ENCODE measurements around the gene TERT. TPM values are rescaled to one million over a fixed set of nuclear protein-coding genes. Genes with fewer than 3 reads are reported as not detected.
A peak's percentile ranks its signal among the peaks of the same experiment; 100 is the strongest.

TERT gene
- total and polyA plus RNA-seq, 2 of the 13 experiments (the other 11 are each of a cell fraction or from before 2014, with no cell fraction given): 4.3 to 5.9 TPM

DNA sequence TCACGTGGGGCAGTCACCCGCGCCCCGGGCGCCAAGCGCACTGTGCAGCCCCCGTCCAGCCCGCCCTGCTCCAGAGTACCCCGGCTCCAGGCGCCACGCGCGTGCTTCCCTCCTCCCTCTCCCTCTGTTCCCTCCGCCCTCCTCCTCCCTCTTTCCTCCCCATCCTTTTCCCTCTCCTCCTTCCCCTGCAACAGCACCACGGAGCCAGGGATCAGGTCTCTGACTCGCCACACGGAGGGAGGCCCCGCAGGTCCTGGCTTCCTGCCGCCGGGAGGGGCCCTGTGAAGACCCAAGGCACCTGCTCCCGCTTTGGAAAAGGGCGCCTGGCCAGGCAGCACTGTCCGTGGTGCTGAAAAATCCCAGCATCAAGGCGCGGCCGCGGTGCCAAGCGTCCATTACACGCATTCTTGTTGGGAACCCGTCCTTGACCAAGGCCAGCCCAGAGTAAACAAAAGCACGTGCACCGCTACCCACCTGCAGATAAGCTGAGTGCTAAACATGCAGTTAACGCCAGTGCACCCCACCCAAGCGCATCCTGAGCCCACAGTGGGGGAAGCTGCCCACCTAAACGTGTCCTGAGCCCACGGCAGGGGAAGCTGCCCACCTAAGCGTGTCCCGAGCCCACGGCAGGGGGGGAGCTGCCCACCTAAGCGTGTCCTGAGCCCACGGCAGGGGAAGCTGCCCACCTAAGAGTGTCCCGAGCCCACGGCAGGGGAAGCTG is 48.0 kb downstream of the TERT start (continued):
- TF ChIP-seq, protein P1, sequence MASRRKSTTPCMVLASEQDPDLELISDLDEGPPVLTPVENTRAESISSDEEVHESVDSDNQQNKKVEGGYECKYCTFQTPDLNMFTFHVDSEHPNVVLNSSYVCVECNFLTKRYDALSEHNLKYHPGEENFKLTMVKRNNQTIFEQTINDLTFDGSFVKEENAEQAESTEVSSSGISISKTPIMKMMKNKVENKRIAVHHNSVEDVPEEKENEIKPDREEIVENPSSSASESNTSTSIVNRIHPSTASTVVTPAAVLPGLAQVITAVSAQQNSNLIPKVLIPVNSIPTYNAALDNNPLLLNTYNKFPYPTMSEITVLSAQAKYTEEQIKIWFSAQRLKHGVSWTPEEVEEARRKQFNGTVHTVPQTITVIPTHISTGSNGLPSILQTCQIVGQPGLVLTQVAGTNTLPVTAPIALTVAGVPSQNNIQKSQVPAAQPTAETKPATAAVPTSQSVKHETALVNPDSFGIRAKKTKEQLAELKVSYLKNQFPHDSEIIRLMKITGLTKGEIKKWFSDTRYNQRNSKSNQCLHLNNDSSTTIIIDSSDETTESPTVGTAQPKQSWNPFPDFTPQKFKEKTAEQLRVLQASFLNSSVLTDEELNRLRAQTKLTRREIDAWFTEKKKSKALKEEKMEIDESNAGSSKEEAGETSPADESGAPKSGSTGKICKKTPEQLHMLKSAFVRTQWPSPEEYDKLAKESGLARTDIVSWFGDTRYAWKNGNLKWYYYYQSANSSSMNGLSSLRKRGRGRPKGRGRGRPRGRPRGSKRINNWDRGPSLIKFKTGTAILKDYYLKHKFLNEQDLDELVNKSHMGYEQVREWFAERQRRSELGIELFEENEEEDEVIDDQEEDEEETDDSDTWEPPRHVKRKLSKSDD (CRISPR knock-in tag; IDR thresholded peaks at IDR 0.05; ENCODE audit: low read depth): 0 out of 2 replicates have a peak, but pooled peaks have one; percentile 67
- TF ChIP-seq NKX3-1 (CRISPR knock-in tag; IDR thresholded peaks at IDR 0.05): peak; percentile 91; the same call in 1 of the 2 replicates
- TF ChIP-seq ZNF510 (CRISPR knock-in tag; IDR thresholded peaks at IDR 0.05; ENCODE audit: low read depth): no peak
- TF ChIP-seq ZSCAN25 (CRISPR knock-in tag; IDR thresholded peaks at IDR 0.05): 0 out of 2 replicates have a peak, but pooled peaks have one; percentile 42
- no peak for TF ChIP-seq CENPT (CRISPR knock-in tag; IDR thresholded peaks at IDR 0.05; ENCODE audit: low read depth)
- TF ChIP-seq TMF1 (CRISPR knock-in tag; IDR thresholded peaks at IDR 0.05; ENCODE audit: low read depth): 0 out of 2 replicates have a peak, but pooled peaks have one; percentile 63
- TF ChIP-seq MIER3 (CRISPR knock-in tag; IDR thresholded peaks at IDR 0.05; ENCODE audit: borderline replicate concordance): no peak
- TF ChIP-seq, protein P2, sequence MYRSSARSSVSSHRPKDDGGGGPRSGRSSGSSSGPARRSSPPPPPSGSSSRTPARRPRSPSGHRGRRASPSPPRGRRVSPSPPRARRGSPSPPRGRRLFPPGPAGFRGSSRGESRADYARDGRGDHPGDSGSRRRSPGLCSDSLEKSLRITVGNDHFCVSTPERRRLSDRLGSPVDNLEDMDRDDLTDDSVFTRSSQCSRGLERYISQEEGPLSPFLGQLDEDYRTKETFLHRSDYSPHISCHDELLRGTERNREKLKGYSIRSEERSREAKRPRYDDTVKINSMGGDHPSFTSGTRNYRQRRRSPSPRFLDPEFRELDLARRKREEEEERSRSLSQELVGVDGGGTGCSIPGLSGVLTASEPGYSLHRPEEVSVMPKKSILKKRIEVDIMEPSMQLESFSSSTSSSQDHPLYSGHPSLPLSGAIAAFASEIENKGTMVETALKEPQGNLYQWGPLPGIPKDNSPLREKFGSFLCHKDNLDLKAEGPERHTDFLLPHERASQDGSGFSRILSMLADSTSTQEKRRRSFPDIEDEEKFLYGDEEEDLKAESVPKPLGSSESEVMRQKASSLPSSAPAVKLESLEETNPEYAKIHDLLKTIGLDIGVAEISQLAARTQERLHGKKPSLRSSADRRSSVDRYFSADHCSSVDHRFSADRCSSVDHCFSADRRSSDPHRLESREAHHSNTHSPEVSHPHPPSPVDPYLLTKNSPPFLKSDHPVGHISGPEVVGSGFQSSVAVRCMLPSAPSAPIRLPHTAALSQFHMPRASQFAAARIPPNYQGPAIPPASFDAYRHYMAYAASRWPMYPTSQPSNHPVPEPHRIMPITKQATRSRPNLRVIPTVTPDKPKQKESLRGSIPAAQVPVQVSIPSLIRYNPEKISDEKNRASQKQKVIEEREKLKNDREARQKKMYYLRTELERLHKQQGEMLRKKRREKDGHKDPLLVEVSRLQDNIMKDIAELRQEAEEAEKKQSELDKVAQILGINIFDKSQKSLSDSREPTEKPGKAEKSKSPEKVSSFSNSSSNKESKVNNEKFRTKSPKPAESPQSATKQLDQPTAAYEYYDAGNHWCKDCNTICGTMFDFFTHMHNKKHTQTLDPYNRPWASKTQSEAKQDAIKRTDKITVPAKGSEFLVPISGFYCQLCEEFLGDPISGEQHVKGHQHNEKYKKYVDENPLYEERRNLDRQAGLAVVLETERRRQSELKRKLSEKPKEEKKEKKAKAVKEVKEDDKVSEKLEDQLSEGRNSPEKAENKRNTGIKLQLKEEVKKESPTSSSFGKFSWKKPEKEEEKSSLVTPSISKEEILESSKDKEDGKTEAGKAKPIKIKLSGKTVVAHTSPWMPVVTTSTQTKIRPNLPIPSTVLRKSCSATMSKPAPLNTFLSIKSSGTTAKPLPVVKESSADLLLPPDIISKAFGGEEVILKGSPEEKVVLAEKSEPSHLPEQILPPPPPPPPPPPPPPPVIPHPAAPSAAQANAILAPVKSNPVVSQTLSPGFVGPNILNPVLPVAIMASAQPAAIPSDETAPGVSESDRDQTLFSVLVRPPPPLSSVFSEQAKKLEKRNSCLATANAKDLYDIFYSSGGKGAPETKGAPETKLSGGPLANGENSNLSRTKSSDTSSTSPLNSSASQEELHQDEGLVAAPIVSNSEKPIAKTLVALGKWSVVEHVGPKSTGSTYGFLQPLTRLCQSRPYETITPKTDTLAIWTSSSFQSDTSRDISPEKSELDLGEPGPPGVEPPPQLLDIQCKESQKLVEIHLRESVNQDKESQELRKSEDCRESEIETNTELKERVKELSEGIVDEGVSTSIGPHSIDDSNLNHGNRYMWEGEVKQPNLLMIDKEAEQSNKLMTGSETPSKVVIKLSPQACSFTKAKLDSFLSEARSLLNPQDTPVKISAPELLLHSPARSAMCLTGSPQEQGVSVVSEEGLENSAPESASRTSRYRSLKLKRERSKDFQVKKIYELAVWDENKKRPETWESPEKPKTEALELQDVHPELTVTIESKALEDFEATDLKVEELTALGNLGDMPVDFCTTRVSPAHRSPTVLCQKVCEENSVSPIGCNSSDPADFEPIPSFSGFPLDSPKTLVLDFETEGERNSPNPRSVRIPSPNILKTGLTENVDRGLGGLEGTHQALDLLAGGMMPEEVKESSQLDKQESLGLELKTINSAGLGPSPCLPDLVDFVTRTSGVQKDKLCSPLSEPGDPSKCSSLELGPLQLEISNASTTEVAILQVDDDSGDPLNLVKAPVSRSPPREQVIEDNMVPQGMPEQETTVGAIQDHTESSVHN (CRISPR knock-in tag; IDR thresholded peaks at IDR 0.05): 0 out of 2 replicates have a peak, but pooled peaks have one; percentile 83
- peak; percentile 75; the same call in 1 of the 2 replicates for TF ChIP-seq ZNF766 (CRISPR knock-in tag; IDR thresholded peaks at IDR 0.05; ENCODE audit: borderline replicate concordance)
- no peak for TF ChIP-seq ETV5 (CRISPR knock-in tag; IDR thresholded peaks at IDR 0.05; ENCODE audit: borderline replicate concordance)
- no peak; the same call in 1 of the 2 replicates for TF ChIP-seq KDM3A (CRISPR knock-in tag; IDR thresholded peaks at IDR 0.05; ENCODE audit: low read depth)
- peak; percentile 81; the same call in 1 of the 2 replicates for TF ChIP-seq ZNF367 (CRISPR knock-in tag; IDR thresholded peaks at IDR 0.05; ENCODE audit: borderline replicate concordance)
- TF ChIP-seq ZNF337 (CRISPR knock-in tag; IDR thresholded peaks at IDR 0.05; ENCODE audit: borderline replicate concordance, low read depth): no peak
- TF ChIP-seq ZSCAN20 (CRISPR knock-in tag; IDR thresholded peaks at IDR 0.05; ENCODE audit: borderline replicate concordance): 0 out of 2 replicates have a peak, but pooled peaks have one; percentile 53
- TF ChIP-seq SRSF9 (IDR thresholded peaks at IDR 0.05; ENCODE audit: borderline replicate concordance, insufficient read depth, low read depth, low read length, poor library complexity, severe bottlenecking): no peak
- no peak for TF ChIP-seq ZNF619 (CRISPR knock-in tag; IDR thresholded peaks at IDR 0.05)
- TF ChIP-seq MED8 (CRISPR knock-in tag; IDR thresholded peaks at IDR 0.05; ENCODE audit: insufficient replicate concordance): no peak
- TF ChIP-seq NFKBIZ (CRISPR knock-in tag; IDR thresholded peaks at IDR 0.05): 0 out of 2 replicates have a peak, but pooled peaks have one; percentile 37

All from HepG2 (cell line).